Measurements from ENCODE around the gene CASP2. TPM values are rescaled to one million over a fixed set of nuclear protein-coding genes. Genes with fewer than 3 reads are reported as not detected.
A peak's percentile ranks its signal among the peaks of the same experiment; 100 is the strongest.
"Not testable (repeated sequence)": the region's sequence is repeated elsewhere in the genome, so short reads cannot be mapped to it uniquely, and the experiment has no call there.

The CASP2 gene
- total RNA-seq, 1 donor from 2014 or later, result 20.7 TPM

- no peak for DNase-seq
Measured at GRCh38 chr7:143265017-143265693, 23.0 kb upstream of the CASP2 start.

- no peak for DNase-seq
Measured at GRCh38 chr7:143269251-143269650, 18.9 kb upstream of the CASP2 start.

- DNase-seq, result no peak
Measured at GRCh38 chr7:143271240-143271639, 16.9 kb upstream of the CASP2 start.

GRCh38 chr7:143272871-143273270, 15.3 kb upstream of the CASP2 start:
- DNase-seq, result no peak

GRCh38 chr7:143279186-143280098, 8.7 kb upstream of the CASP2 start:
- DNase-seq, result no peak

GRCh38 chr7:143280160-143280559, 8.0 kb upstream of the CASP2 start:
- DNase-seq, result no peak

GRCh38 chr7:143280566-143280965, 7.6 kb upstream of the CASP2 start:
- DNase-seq, result no peak

GRCh38 chr7:143281529-143281928, 6.6 kb upstream of the CASP2 start:
- DNase-seq, result no peak

- no peak for DNase-seq
Measured at GRCh38 chr7:143282124-143282523, 6.0 kb upstream of the CASP2 start.

GRCh38 chr7:143283381-143283780, 4.8 kb upstream of the CASP2 start:
- no peak for DNase-seq

GRCh38 chr7:143284591-143285469, 3.3 kb upstream of the CASP2 start, which contains the start of gene TMEM139:
TMEM139 (plus strand) TSS chr7:143284958; CDS start chr7:143285958, 1,000 bp downstream.
- no peak for DNase-seq

- no peak for DNase-seq
Measured at GRCh38 chr7:143285470-143285778, 2.7 kb upstream of the CASP2 start.

GRCh38 chr7:143285806-143286521, 2.2 kb upstream of the CASP2 start:
- peak; percentile 45 for DNase-seq

GRCh38 chr7:143286522-143286890, 1.6 kb upstream of the CASP2 start:
- DNase-seq, result no peak

GRCh38 chr7:143287339-143287934, 714 bp upstream of the CASP2 start:
- DNase-seq, result no peak

- no peak for DNase-seq
Measured at GRCh38 chr7:143288836-143289235, 685 bp downstream of the CASP2 start.

- no peak for DNase-seq
Measured at GRCh38 chr7:143289421-143289820, 1.3 kb downstream of the CASP2 start.

- DNase-seq, result not testable (repeated sequence)
Measured at GRCh38 chr7:143289888-143290287, 1.7 kb downstream of the CASP2 start.

- DNase-seq, result no peak
Measured at GRCh38 chr7:143290293-143290692, 2.1 kb downstream of the CASP2 start.

- DNase-seq, result no peak
Measured at GRCh38 chr7:143292876-143293275, 4.7 kb downstream of the CASP2 start.

- no peak for DNase-seq
Measured at GRCh38 chr7:143295870-143296269, 7.7 kb downstream of the CASP2 start.

- DNase-seq, result no peak
Measured at GRCh38 chr7:143296686-143297085, 8.5 kb downstream of the CASP2 start.

All from occipital lobe (tissue), 2 donors.